ENCODE results near the gene PDE10A. TPM values are rescaled to one million over a fixed set of nuclear protein-coding genes. Genes with fewer than 3 reads are reported as not detected.

PDE10A gene
- total and polyA plus RNA-seq, 2 of the 13 experiments (the other 11 are each of a cell fraction or from before 2014, with no cell fraction given), result not detected

GRCh38 chr6:165480916-165481315 is 182.1 kb downstream of the PDE10A start:
- ATAC-seq (no peak), FAIRE-seq (no peak), DNase-seq (ENCODE audit: low spot score) (no peak)
- Histone ChIP-seq H3K4me3 (replicated peaks in 1 of 3; ENCODE audit: insufficient read depth in 1 of 3, low read depth in 2 of 3, low read length in 3 of 3) (no peak overlapping the region), H3K27ac (ENCODE audit: extremely low read length, insufficient read depth, low read length) (no peak overlapping the region), H3K9me3 (ENCODE audit: low read length) (no peaks in the 10 kb centered on the region), H3K27me3 (ENCODE audit: control insufficient read depth in 1 of 2, insufficient read depth in 2 of 2, low read length in 2 of 2) (no peaks in the 10 kb centered on the region), H4K20me1 (ENCODE audit: insufficient read depth, low read length) (no peaks in the 10 kb centered on the region), H3K4me1 (ENCODE audit: insufficient read depth, low read length) (no peaks in the 10 kb centered on the region), H3K9ac (ENCODE audit: insufficient read depth, low read depth, low read length) (no peak overlapping the region), H3K36me3 (replicated peaks in 1 of 2; ENCODE audit: control insufficient read depth in 1 of 2, insufficient read depth in 2 of 2, low read length in 2 of 2) (no peaks in the 10 kb centered on the region), H2AFZ (ENCODE audit: low read length) (no peak overlapping the region), H3K79me2 (ENCODE audit: insufficient read depth, low read length) (no peaks in the 10 kb centered on the region), H3K4me2 (ENCODE audit: low read depth, low read length) (no peak overlapping the region)
- 24% methylated on average over 3 of the region's 3 CpGs for WGBS (ENCODE audit: low lambda C conversion rate)
- TF ChIP-seq ZBTB44 (CRISPR knock-in tag; IDR thresholded peaks at IDR 0.05) (no peak), ZBTB49 (CRISPR knock-in tag; IDR thresholded peaks at IDR 0.05; ENCODE audit: borderline replicate concordance) (no peak), TRAFD1 (CRISPR knock-in tag; IDR thresholded peaks at IDR 0.05; ENCODE audit: borderline replicate concordance) (no peak), HNRNPL (IDR thresholded peaks at IDR 0.05; ENCODE audit: low read depth, low read length) (no peak), ZNF776 (CRISPR knock-in tag; IDR thresholded peaks at IDR 0.05) (no peak)
- CTCF ChIA-PET (ENCODE audit: low intra/inter-chr PET ratio, low total read pairs), result no interaction called here
- no TSS peak for BruUV-seq (replicated peaks)
- in situ Hi-C loops (cut with HindIII; ENCODE audit: extremely low pct_ligation_motif_present, low pct_unique_long_range_greater_than_20kb), result no loop called here
- POLR2A ChIA-PET, result no interaction called here
- intact Hi-C loops (cut with micrococcal nuclease; ENCODE audit: unreplicated experiment), result no loop called here

Measured in HepG2 (cell line).